CD4-positive, CD25-positive, alpha-beta regulatory T cell (primary cell): ENCODE measurements around the gene SDR9C7. TPM values are rescaled to one million over a fixed set of nuclear protein-coding genes. Genes with fewer than 3 reads are reported as not detected.
"Not testable (repeated sequence)": the region's sequence is repeated elsewhere in the genome, so short reads cannot be mapped to it uniquely, and the experiment has no call there.

ENCODE experiments used
- ATAC-seq, 2 donors: fragments of 150-1000 bp; cut with Tn5 transposase; one replicate each; pipeline ENCODE4 v1.10.0; 2021; ENCODE audit warnings: low read depth in 2 of 2, moderate number of reproducible peaks in 2 of 2, moderate library complexity in 1 of 2
- DNase-seq, 3 donors: peaks; one replicate each; pipeline versions ENCODE4 v3.0.0 to v3.0.0-alpha.2; 2012 to 2022; ENCODE audit warnings: mixed read lengths in 1 of 3
- H3K27ac ChIP-seq: one replicate; pipeline ENCODE4 v1.7.0; 2013; ENCODE audit warnings: mild to moderate bottlenecking, low read length; ENCODE audit not compliant: insufficient read depth, poor library complexity, severe bottlenecking
- H3K27me3 ChIP-seq: one replicate; pipeline ENCODE4 v1.7.0; 2013; ENCODE audit warnings: low read length; ENCODE audit not compliant: control insufficient read depth, insufficient read depth
- H3K36me3 ChIP-seq: one replicate; pipeline ENCODE4 v1.7.0; 2013; ENCODE audit warnings: mild to moderate bottlenecking, low read length, moderate library complexity; ENCODE audit not compliant: control insufficient read depth, insufficient read depth
- H3K4me1 ChIP-seq: 2 replicates; pipeline ENCODE4 v1.7.0; 2013; ENCODE audit warnings: mild to moderate bottlenecking, low read length; ENCODE audit not compliant: insufficient read depth, control insufficient read depth, poor library complexity, severe bottlenecking
- H3K4me3 ChIP-seq: one replicate; pipeline ENCODE4 v1.7.0; 2013; ENCODE audit warnings: low read depth, mild to moderate bottlenecking, low read length, moderate library complexity
- H3K9me3 ChIP-seq, 2 experiments: 1 replicate in 1 of 2; 2 replicates in 1 of 2; pipeline ENCODE4 v1.7.0; 2013; ENCODE audit warnings: low read length in 2 of 2, mild to moderate bottlenecking in 1 of 2, moderate library complexity in 1 of 2; ENCODE audit not compliant: control insufficient read depth in 2 of 2
- H3K27ac Mint-ChIP-seq, 3 donors: one replicate each; pipeline ENCODE4 v1.8.0; 2020 to 2022; ENCODE audit warnings: mild to moderate bottlenecking in 3 of 3, mixed read lengths in 3 of 3, moderate library complexity in 2 of 3
- H3K27me3 Mint-ChIP-seq: one replicate; pipeline ENCODE4 v1.8.0; 2022; ENCODE audit warnings: mild to moderate bottlenecking, mixed read lengths
- H3K36me3 Mint-ChIP-seq: one replicate; pipeline ENCODE4 v1.8.0; 2020; ENCODE audit warnings: mixed read lengths
- H3K4me1 Mint-ChIP-seq, 4 donors: one replicate each; pipeline ENCODE4 v1.8.0; 2020 to 2022; ENCODE audit warnings: mixed read lengths in 4 of 4, mild to moderate bottlenecking in 1 of 4
- H3K4me3 Mint-ChIP-seq, 4 donors: one replicate each; pipeline ENCODE4 v1.8.0; 2020 to 2022; ENCODE audit warnings: mild to moderate bottlenecking in 4 of 4, mixed read lengths in 4 of 4, moderate library complexity in 3 of 4
- H3K9me3 Mint-ChIP-seq, 7 donors: one replicate each; pipeline ENCODE4 v1.8.0; 2020 to 2022; ENCODE audit warnings: mixed read lengths in 7 of 7, mild to moderate bottlenecking in 3 of 7, moderate library complexity in 2 of 7
- polyA plus RNA-seq, 4 donors: library from polyadenylated mRNA; unstranded; fragments of 300-500 nt; fragmentation: Illumina TruSeq; gene quantifications; one replicate each; pipeline ENCODE4 v1.2.3, GENCODE V29; 2021
- total RNA-seq: library from RNA; stranded (reverse); gene quantifications from one replicate; pipeline ENCODE4 v1.2.3, GENCODE V29; 2022

Gene SDR9C7
- total RNA-seq (not detected), polyA plus RNA-seq (not detected)

DNA sequence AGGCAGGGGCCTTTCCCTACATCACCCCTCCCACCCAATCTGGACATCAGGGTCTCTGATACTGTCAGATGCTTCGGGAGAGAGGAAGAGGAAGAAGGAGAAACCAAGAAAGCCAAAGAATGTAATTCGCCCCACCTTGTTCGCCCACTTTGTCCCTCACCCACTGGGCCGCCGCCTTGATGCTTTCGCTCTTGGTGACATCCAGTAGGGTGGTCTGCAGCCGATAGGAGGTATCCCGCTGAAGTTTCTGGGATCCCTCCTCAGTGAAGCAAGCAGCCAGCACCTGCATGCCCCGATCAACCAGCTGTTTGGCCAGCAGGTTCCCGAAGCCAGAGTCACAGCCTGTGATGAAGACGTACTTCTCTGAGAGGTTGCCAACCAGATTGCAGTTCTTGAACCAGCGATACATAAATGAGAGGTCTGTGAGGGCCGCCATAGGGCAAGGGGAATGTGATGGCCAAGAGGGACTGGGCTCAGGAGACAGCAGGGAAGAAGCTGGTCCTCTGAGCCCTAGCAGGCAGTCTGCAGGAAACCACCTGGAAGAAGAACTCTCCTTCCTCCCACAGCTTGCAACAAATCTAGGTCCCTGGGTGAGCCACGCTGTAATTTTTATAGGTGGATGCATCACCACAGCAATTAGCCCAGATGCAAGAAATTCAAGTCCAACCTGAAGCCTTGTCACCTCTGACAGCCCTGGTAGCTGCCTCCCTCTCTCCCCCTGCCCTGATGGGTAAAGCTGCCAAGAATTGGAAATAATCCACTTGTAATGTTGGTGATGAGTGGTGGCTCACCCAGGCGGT, at the start of gene SDR9C7:
Gene SDR9C7, minus strand, starts transcription at position 583 of the 800 bp plus-strand sequence. Its CDS starts 147 bp downstream, at position 436.
- Mint-ChIP-seq H3K4me3 (no peak within 1 kb of the TSS), H3K36me3 (no peaks in the 10 kb centered on the region), H3K4me1 (peaks cover 0 to 9% (median 2%) of the 10 kb centered on the region in 4 donors), H3K27me3 (peaks cover 21% of the 10 kb centered on the region), H3K27ac (no peak within 1 kb of the TSS), H3K9me3 (peaks cover 0 to 2% (median 0%) of the 10 kb centered on the region in 7 donors)
- ATAC-seq (no peak), DNase-seq (no peak)
- H3K4me3 ChIP-seq: no peak within 1 kb of the TSS
- H3K27ac ChIP-seq: no peak within 1 kb of the TSS
- H3K36me3 ChIP-seq: no peaks in the 10 kb centered on the region
- no peaks in the 10 kb centered on the region for H3K4me1 ChIP-seq
- no peaks in the 10 kb centered on the region for H3K9me3 ChIP-seq
- no peaks in the 10 kb centered on the region for H3K27me3 ChIP-seq

DNA sequence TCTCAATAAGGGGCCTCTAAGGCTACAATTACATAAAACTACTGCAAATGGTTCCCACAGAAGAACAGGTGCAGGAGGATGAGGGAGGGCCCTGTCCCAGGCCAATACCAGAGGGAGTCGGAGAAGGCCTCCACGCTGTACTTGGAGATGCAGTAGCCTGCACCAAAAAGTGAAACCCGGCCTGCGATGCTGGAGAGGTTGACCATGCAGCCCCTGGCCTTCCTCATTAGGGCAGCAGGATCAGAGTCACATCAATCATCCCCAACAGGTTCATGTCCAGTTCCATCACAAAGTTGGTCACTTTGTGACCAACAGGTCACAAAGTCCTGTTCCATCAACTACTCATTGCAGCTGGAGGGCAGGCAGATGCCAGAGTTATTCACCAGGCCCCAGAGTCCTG, 49.2 kb upstream of the SDR9C7 start:
- H3K27ac ChIP-seq: no peak overlapping the region
- DNase-seq (no peak), ATAC-seq (no peak)
- no peak overlapping the region for H3K27ac Mint-ChIP-seq
- peaks cover under 1% of the 10 kb centered on the region for H3K27me3 ChIP-seq
- no peaks in the 10 kb centered on the region for H3K9me3 ChIP-seq
- peaks cover 3% of the 10 kb centered on the region for H3K36me3 Mint-ChIP-seq
- no peaks in the 10 kb centered on the region for H3K27me3 Mint-ChIP-seq
- no peak overlapping the region for H3K4me3 ChIP-seq
- peaks cover 0 to 9% (median 4%) of the 10 kb centered on the region in 4 donors for H3K4me1 Mint-ChIP-seq
- H3K4me1 ChIP-seq: no peaks in the 10 kb centered on the region
- H3K9me3 Mint-ChIP-seq: peaks cover 0 to 1% (median 0%) of the 10 kb centered on the region in 7 donors
- no peaks in the 10 kb centered on the region for H3K36me3 ChIP-seq
- no peak overlapping the region for H3K4me3 Mint-ChIP-seq

DNA sequence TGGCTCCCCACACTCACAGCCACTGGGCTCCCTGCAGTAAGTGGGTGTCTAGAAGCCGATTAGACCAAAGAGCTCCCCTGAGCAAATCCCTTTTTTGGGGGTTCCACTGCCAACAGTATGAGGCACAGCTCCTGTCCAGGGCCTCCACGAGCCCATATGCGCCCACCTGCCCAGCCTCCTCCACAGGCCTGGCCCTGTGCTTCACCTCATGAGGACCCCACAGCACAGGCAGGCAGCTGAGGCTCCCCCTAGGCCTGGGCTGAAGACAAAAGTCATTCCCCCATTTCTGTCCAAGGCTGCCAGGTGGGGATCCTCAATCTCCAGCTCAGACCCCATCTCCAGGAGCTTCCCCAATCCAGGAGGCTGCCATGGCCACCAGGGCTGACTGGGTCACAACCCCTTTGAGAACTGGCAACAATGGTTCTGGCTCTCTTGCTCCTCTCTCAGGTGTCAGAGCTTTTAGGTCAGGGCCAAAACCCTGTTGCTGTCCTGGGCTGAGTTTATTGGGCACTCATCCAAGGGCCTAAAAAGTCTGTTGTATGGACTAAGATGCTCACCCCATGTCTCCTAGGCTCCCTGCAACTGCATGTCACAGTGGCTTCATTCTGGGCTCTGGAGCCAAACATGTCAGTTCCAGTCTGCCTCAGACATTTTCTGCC, 48.5 kb upstream of the SDR9C7 start:
- H3K27ac ChIP-seq, H3K9me3 ChIP-seq, H3K9me3 Mint-ChIP-seq, H3K4me1 ChIP-seq, H3K4me1 Mint-ChIP-seq, H3K36me3 Mint-ChIP-seq, H3K27me3 Mint-ChIP-seq, ATAC-seq, H3K4me3 Mint-ChIP-seq, H3K36me3 ChIP-seq, H3K27me3 ChIP-seq, H3K4me3 ChIP-seq, H3K27ac Mint-ChIP-seq, DNase-seq: not testable (repeated sequence)

DNA sequence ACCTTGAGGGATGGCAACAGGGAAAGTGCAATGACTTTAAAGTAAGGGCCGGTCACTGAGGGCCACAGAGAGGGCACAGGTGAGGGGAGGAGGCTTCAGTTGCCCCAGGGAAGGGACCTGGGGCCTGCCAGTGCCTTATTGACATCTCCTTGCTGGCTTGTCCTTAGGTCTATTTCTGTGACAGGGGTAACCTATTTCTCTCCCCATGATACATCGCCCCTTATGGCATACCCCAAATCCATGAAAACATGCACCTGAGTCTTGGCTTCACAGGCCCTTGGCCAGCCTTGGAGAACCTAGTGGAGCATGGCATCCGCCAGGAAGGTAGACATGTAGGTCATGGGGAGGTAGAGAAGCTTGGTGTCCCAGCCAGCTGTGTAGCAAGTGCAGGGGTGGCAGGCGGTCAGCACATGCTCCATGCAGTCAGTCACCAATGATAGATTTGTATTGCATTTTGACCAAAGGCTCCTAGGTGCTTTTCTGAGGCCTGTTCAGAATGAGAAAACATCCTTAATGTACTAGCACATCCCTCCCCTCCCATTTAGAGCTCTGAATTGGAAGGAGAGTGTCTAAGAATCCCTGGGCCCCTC, 46.8 kb upstream of the SDR9C7 start:
- DNase-seq: no peak
- H3K4me3 Mint-ChIP-seq: no peak overlapping the region
- Histone ChIP-seq H3K27me3 (no peaks in the 10 kb centered on the region), H3K27ac (no peak overlapping the region), H3K4me3 (no peak overlapping the region), H3K9me3 (no peaks in the 10 kb centered on the region), H3K4me1 (no peaks in the 10 kb centered on the region), H3K36me3 (no peaks in the 10 kb centered on the region)
- peaks cover 8% of the 10 kb centered on the region for H3K27me3 Mint-ChIP-seq
- H3K27ac Mint-ChIP-seq: no peak overlapping the region
- no peaks in the 10 kb centered on the region for H3K4me1 Mint-ChIP-seq
- H3K36me3 Mint-ChIP-seq: no peaks in the 10 kb centered on the region
- no peaks in the 10 kb centered on the region for H3K9me3 Mint-ChIP-seq
- ATAC-seq: no peak

DNA sequence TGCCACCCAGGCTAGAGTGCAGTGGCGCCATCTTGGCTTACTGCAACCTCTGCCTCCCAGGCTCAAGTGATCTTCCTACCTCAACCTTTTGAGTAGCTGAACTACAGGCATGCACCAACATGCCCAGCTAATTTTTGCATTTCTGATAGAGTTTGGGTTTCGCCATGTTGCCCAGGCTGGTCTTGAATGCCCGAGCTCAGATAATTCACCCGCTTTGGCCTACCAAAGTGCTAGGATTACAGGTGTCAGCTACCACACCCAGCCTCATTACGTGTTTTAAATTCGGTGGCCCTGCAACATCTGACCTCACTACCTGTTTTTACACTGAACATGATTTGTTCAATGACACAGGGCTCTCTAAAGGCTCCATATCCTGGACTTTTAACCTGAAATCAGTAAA, 46.1 kb upstream of the SDR9C7 start:
- no peaks in the 10 kb centered on the region for H3K4me1 Mint-ChIP-seq
- DNase-seq: no peak
- no peaks in the 10 kb centered on the region for H3K4me1 ChIP-seq
- H3K36me3 ChIP-seq: no peaks in the 10 kb centered on the region
- no peaks in the 10 kb centered on the region for H3K36me3 Mint-ChIP-seq
- no peaks in the 10 kb centered on the region for H3K27me3 ChIP-seq
- H3K4me3 Mint-ChIP-seq: no peak overlapping the region
- no peak overlapping the region for H3K4me3 ChIP-seq
- ATAC-seq: no peak
- H3K9me3 ChIP-seq: no peaks in the 10 kb centered on the region
- peak overlapping the region in 2 of 3 donors; percentile 2 to 44 for H3K27ac Mint-ChIP-seq
- peaks cover 11% of the 10 kb centered on the region for H3K27me3 Mint-ChIP-seq
- H3K27ac ChIP-seq: no peak overlapping the region
- H3K9me3 Mint-ChIP-seq: peaks cover 0 to 1% (median 0%) of the 10 kb centered on the region in 7 donors

DNA sequence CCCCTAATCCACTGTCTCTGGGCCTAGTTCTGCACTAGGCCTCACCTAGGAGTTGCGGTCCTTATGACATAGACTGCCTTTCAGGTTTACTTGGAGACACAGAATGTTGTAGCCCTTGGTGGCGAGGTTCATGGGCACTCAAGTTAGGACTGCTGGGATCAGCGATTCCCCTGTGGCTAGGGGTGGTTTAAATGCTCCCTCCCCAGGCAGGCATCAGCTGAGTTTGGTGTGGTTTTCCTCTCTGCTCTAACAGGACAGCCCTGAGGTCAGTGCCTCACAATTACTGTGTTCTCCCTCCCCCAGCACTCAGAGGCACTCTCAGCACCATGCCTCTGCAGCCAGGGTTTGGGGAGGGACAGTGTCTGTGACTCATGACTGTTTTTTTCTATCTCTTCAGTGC, 45.4 kb upstream of the SDR9C7 start:
- peaks cover 0 to 2% (median 0%) of the 10 kb centered on the region in 7 donors for H3K9me3 Mint-ChIP-seq
- Histone ChIP-seq H3K36me3 (no peaks in the 10 kb centered on the region), H3K4me1 (no peaks in the 10 kb centered on the region), H3K27me3 (no peaks in the 10 kb centered on the region), H3K9me3 (no peaks in the 10 kb centered on the region), H3K4me3 (no peak overlapping the region), H3K27ac (no peak overlapping the region)
- ATAC-seq: no peak
- H3K4me1 Mint-ChIP-seq: no peaks in the 10 kb centered on the region
- no peak overlapping the region for H3K27ac Mint-ChIP-seq
- H3K27me3 Mint-ChIP-seq: peaks cover 11% of the 10 kb centered on the region
- no peaks in the 10 kb centered on the region for H3K36me3 Mint-ChIP-seq
- no peak for DNase-seq
- H3K4me3 Mint-ChIP-seq: no peak overlapping the region

DNA sequence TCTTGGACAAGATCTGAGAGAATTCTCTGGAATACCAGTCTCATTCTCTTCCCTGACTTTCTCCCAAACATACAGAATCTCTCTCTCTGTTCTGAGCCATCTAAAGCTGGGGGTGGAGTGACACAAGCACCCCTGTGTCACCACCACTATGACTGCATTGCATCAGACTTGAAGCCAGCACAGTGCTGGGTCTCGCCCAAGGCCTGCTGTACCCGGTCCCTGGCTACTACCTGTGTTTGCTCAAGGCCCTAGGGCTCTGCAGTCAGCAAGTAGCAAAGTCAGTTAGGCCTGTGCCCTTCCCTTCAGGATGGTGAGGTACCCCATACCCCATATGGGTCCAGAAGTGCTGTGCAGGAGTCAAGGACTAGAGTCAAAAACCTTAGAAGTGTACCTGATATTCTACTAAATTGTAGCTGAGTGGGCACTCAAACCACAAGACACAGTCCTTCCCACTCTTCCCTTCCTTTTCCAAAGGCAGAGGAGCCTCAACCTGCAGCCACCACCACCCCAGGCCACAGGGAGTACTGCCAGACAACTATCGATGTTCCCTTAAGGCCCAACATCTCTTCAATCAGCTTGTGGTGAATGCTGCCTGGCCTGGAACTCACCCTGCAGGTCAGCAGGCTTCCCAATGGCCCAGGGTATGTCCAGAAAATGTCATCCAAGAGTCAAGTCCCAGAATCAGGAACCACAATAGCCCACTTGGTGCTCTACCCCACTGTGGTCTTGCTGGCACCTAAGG, 44.4 kb upstream of the SDR9C7 start:
- no peaks in the 10 kb centered on the region for H3K36me3 Mint-ChIP-seq
- DNase-seq (no peak), ATAC-seq (no peak)
- H3K9me3 ChIP-seq: no peaks in the 10 kb centered on the region
- H3K27ac ChIP-seq: no peak overlapping the region
- peak overlapping the region in 1 of 3 donors; percentile 50 for H3K27ac Mint-ChIP-seq
- H3K27me3 ChIP-seq: no peaks in the 10 kb centered on the region
- H3K4me1 ChIP-seq: no peaks in the 10 kb centered on the region
- H3K27me3 Mint-ChIP-seq: peaks cover 11% of the 10 kb centered on the region
- no peaks in the 10 kb centered on the region for H3K4me1 Mint-ChIP-seq
- peaks cover 0 to 2% (median 0%) of the 10 kb centered on the region in 7 donors for H3K9me3 Mint-ChIP-seq
- H3K4me3 Mint-ChIP-seq: no peak overlapping the region
- no peaks in the 10 kb centered on the region for H3K36me3 ChIP-seq
- no peak overlapping the region for H3K4me3 ChIP-seq
